HCT116 (cell line): Measurements from ENCODE around the gene SRSF7.

ENCODE experiments used
- CTCF ChIP-seq, 3 experiments: fragments of 200-600 bp in 1 of 3; sonication (generic) in 1 of 3; IDR thresholded peaks in 2 of 3; conservative IDR thresholded peaks in 1 of 3; 2 replicates each; pipeline ENCODE4 v1.5.1; 2012 to 2017; ENCODE audit warnings: low read depth in 2 of 3, low read length in 2 of 3, antibody characterized with exemption in 1 of 3, borderline replicate concordance in 1 of 3, control low read depth in 1 of 3, mild to moderate bottlenecking in 1 of 3, mixed read lengths in 1 of 3, mixed run types in 1 of 3, moderate library complexity in 1 of 3; ENCODE audit not compliant: insufficient read depth in 1 of 3
- MAX ChIP-seq: IDR thresholded peaks from 2 replicates; pipeline ENCODE4 v1.6.1; 2012

GRCh38 chr2:38698467-38699003 lies 52.6 kb downstream of the SRSF7 start:
- TF ChIP-seq CTCF (IDR thresholded peaks at IDR 0.05 in 2 of 3, conservative IDR thresholded peaks at IDR 0.05 in 1 of 3; ENCODE audit: borderline replicate concordance in 1 of 3, insufficient read depth in 1 of 3, low read depth in 2 of 3, low read length in 2 of 3) (no peak), MAX (no peak)
